Pancreas (tissue), 10 donors: ENCODE data around the gene KIDINS220. TPM values are rescaled to one million over a fixed set of nuclear protein-coding genes. Genes with fewer than 3 reads are reported as not detected.

Experiments
- ATAC-seq, 4 donors: fragments of 200-7000 bp; cut with Tn5 transposase; one replicate each; pipeline versions ENCODE4 v1.8.0 to v1.9.1; 2020; ENCODE audit warnings: mild to moderate bottlenecking in 4 of 4, moderate library complexity in 4 of 4
- DNase-seq, 6 donors: peaks; one replicate each; pipeline ENCODE4 v3.0.0-alpha.2; 2020
- FAIRE-seq: peaks from 2 replicates; lab custom pipeline; 2012; peaks lifted over from hg19 to GRCh38; lab: Jason Lieb, UNC
- H3K27ac ChIP-seq, 4 donors: fragments of 200-600 bp; sonication (generic); 1 replicate in 3 of 4; 2 replicates in 1 of 4; pipeline versions ENCODE4 v1.5.0 to v1.8.0; 2020
- H3K27me3 ChIP-seq, 4 donors: fragments of 200-600 bp; one replicate each; pipeline ENCODE4 v1.8.0; 2021
- H3K36me3 ChIP-seq, 3 donors: fragments of 200-600 bp; sonication (generic) in 1 of 3; one replicate each; pipeline versions ENCODE4 v1.5.0 to v1.8.0; 2020 to 2021
- H3K4me1 ChIP-seq, 3 donors: fragments of 200-600 bp; one replicate each; pipeline ENCODE4 v1.8.0; 2021
- H3K4me3 ChIP-seq, 4 donors: fragments of 200-600 bp; sonication (generic) in 2 of 4; one replicate each; pipeline versions ENCODE4 v1.5.0 to v1.8.0; 2020 to 2021
- H3K9me3 ChIP-seq, 4 donors: fragments of 200-600 bp; one replicate each; pipeline ENCODE4 v1.8.0; 2021
- WGBS, 2 donors: extraction: QIAGEN DNeasy Blood & Tissue Kit; methylation state at CpG; one replicate each; pipeline ENCODE4 v1.1.7; 2013; 5-methylcytosine and 5-hydroxymethylcytosine counted together
- intact Hi-C, 3 donors: fragments of 100-400 bp; cut with DNase I; formaldehyde crosslinking; loops; one replicate each; pipeline versions ENCODE4 v1.11.1 to v1.14.2; 2022
- polyA plus RNA-seq, 2 donors: library from polyadenylated mRNA; stranded (reverse); fragments of 200-250 nt; gene quantifications; one replicate each; pipeline ENCODE4 v1.2.3, GENCODE V29; 2013
- total RNA-seq, 6 donors: library from RNA; stranded (reverse); fragmentation: NEBNext Ultra II Directional in 4 of 6; extraction: Animal tissue kit (Norgen Biotek cat#: 25700) in 4 of 6; gene quantifications; one replicate each; pipeline versions ENCODE4 v1.2.1 to v1.2.4, GENCODE V29; 2021 to 2023
- TF ChIP-seq, protein P1 (sequence below), 4 donors: fragments of 200-600 bp; sonication (generic) in 3 of 4; IDR thresholded peaks; one replicate each; pipeline versions ENCODE4 v1.5.0 to v1.8.0; 2021; ENCODE audit warnings: antibody characterized with exemption in 4 of 4
- donor health status: healthy with polysubstance abuse.
- donor health status: DM: no; HTN: no; CAD: no; lungs with moderate emphysema.
- donor health status: DM: no; HTN: no; CAD: no.
- donor health status: control.
- donor health status: control.
- donor health status: Bipolar disorder and iron deficiency.
- donor health status: DM: yes; HTN: yes; CAD: no.
- donor health status: DM: no; HTN: no; CAD: no.
- donor health status: DM: no; HTN: no; CAD: no.
- donor health status: DM: yes; HTN: yes; CAD: no.

KIDINS220 gene
- total and polyA plus RNA-seq, 8 donors, result 8.5 to 34.3 (median 18.2) TPM

DNA sequence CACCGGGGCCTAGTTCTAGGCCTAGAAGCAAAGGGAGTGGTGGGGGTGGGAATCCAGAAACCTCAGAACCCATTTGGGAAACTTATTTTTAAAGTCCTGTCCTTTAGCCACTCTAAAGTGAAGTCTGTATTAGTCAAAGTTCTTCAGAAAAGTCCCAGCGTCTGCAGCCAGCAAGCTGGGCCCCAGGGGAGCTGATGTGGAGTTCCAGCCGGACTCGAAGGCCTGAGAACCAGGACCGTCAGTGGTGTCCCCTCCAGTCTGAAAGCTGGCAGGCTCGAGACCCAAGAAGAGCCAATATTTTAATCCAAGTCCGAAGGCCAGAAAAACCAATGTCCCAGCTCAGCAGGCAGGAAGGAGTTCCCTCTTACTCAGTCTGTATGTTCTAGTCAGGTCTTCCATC is 123.1 kb downstream of the KIDINS220 start:
- no peaks in the 10 kb centered on the region for H3K9me3 ChIP-seq
- FAIRE-seq (no peak), DNase-seq (no peak), ATAC-seq (no peak)
- intact Hi-C loops, result no loop called here
- H3K36me3 ChIP-seq, result no peaks in the 10 kb centered on the region
- H3K4me3 ChIP-seq, result no peak overlapping the region
- no peaks in the 10 kb centered on the region for H3K4me1 ChIP-seq
- TF ChIP-seq, protein P1, sequence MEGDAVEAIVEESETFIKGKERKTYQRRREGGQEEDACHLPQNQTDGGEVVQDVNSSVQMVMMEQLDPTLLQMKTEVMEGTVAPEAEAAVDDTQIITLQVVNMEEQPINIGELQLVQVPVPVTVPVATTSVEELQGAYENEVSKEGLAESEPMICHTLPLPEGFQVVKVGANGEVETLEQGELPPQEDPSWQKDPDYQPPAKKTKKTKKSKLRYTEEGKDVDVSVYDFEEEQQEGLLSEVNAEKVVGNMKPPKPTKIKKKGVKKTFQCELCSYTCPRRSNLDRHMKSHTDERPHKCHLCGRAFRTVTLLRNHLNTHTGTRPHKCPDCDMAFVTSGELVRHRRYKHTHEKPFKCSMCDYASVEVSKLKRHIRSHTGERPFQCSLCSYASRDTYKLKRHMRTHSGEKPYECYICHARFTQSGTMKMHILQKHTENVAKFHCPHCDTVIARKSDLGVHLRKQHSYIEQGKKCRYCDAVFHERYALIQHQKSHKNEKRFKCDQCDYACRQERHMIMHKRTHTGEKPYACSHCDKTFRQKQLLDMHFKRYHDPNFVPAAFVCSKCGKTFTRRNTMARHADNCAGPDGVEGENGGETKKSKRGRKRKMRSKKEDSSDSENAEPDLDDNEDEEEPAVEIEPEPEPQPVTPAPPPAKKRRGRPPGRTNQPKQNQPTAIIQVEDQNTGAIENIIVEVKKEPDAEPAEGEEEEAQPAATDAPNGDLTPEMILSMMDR (IDR thresholded peaks at IDR 0.05), result no peak
- H3K27me3 ChIP-seq, result no peaks in the 10 kb centered on the region
- no peak overlapping the region for H3K27ac ChIP-seq
- 79 to 86% methylated on average over 7 of the region's 7 CpGs for WGBS, 2 donors

DNA sequence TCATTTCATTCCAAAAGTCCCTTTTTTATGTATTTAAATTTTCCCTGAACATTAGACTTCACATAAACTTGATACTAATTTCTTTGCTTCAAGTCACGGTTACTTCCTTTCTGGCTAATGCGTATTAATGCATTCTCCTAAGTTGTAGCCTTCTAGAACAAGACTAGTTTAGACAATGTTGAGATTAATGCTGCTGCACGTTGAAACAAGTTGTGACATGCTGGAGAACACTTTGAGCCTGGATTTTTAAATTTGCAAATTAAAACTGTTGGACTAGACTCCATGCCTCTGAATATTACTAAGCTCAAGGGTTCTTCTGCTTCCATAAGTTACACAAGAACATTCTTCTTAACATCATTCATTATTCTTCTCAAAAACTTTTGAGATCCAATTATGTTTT is 126.5 kb downstream of the KIDINS220 start:
- no peak for ATAC-seq
- 69 to 75% methylated on average over 3 of the region's 3 CpGs for WGBS, 2 donors
- no peaks in the 10 kb centered on the region for H3K27me3 ChIP-seq
- TF ChIP-seq, protein P1 (IDR thresholded peaks at IDR 0.05), result no peak
- H3K36me3 ChIP-seq, result no peaks in the 10 kb centered on the region
- H3K4me1 ChIP-seq, result no peaks in the 10 kb centered on the region
- DNase-seq, result no peak
- no peak overlapping the region for H3K4me3 ChIP-seq
- intact Hi-C loops, result no loop called here
- H3K9me3 ChIP-seq, result no peaks in the 10 kb centered on the region
- FAIRE-seq, result no peak
- no peak overlapping the region for H3K27ac ChIP-seq

GRCh38 chr2:8709611-8710010 is 127.8 kb downstream of the KIDINS220 start:
- TF ChIP-seq, protein P1 (IDR thresholded peaks at IDR 0.05), result no peak
- FAIRE-seq (no peak), DNase-seq (no peak), ATAC-seq (no peak)
- intact Hi-C loops, result no loop called here
- no peaks in the 10 kb centered on the region for H3K4me1 ChIP-seq
- WGBS, 2 donors, result 85 to 88% methylated on average over 14 of the region's 14 CpGs
- H3K27me3 ChIP-seq, result no peaks in the 10 kb centered on the region
- no peaks in the 10 kb centered on the region for H3K9me3 ChIP-seq
- H3K27ac ChIP-seq, result no peak overlapping the region
- H3K36me3 ChIP-seq, result no peaks in the 10 kb centered on the region
- no peak overlapping the region for H3K4me3 ChIP-seq

DNA sequence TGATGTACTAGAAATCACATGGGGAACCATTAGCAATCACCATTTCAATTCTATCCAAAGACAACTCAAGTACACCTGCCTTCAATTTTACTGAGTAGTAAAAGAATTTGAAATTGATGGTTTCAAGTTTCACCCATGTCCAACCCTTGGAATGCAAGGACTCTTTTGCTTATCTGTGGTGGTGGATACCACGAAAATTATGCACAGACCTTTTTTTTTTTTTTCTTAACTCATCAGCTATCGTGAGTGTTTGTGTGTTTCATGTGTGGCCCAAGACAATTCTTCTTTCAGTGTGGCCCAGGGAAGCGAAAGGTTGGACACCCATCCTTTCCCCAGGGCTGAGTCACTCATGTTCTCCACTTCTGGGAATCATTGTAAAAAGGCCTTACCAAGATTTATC is 132.5 kb downstream of the KIDINS220 start:
- H3K27me3 ChIP-seq, result no peaks in the 10 kb centered on the region
- H3K36me3 ChIP-seq, result no peaks in the 10 kb centered on the region
- no peaks in the 10 kb centered on the region for H3K9me3 ChIP-seq
- intact Hi-C loops, result no loop called here
- no peak for FAIRE-seq
- no peaks in the 10 kb centered on the region for H3K4me1 ChIP-seq
- no peak for ATAC-seq
- no peak for DNase-seq
- H3K4me3 ChIP-seq, result no peak overlapping the region
- 59 to 68% methylated on average over 3 of the region's 3 CpGs for WGBS, 2 donors
- TF ChIP-seq, protein P1 (IDR thresholded peaks at IDR 0.05), result no peak
- H3K27ac ChIP-seq, result no peak overlapping the region

- no peak for FAIRE-seq
Observed at GRCh38 chr2:8701681-8702379, 135.6 kb downstream of the KIDINS220 start.

More at GRCh38 chr2:8701681-8702379, 135.6 kb downstream of the KIDINS220 start:
- Histone ChIP-seq H3K36me3 (no peaks in the 10 kb centered on the region), H3K9me3 (no peaks in the 10 kb centered on the region), H3K27ac (no peak overlapping the region), H3K4me3 (no peak overlapping the region), H3K4me1 (no peaks in the 10 kb centered on the region), H3K27me3 (no peaks in the 10 kb centered on the region)
- ATAC-seq (no peak), DNase-seq (no peak)
- WGBS, 2 donors, result 83 to 85% methylated on average over 16 of the region's 16 CpGs
- TF ChIP-seq, protein P1 (IDR thresholded peaks at IDR 0.05), result no peak
- intact Hi-C loops, result no loop called here
